GM23338 (cell line): ENCODE data around the gene SLC28A1. TPM values are rescaled to one million over a fixed set of nuclear protein-coding genes. Genes with fewer than 3 reads are reported as not detected.

Experiments used
- ATAC-seq: fragments of 200-7000 bp; cut with Tn5 transposase; 3 replicates; pipeline ENCODE4 v1.9.1; 2020
- DNase-seq: peaks from one replicate; pipeline ENCODE4 v3.0.0-alpha.2; 2015; ENCODE audit warnings: low spot score
- H2AFZ ChIP-seq: fragments of 200-600 bp; sonication (generic); 2 replicates; pipeline ENCODE4 v1.8.0; 2016; ENCODE audit warnings: antibody characterized with exemption, mild to moderate bottlenecking, moderate library complexity
- H3F3A ChIP-seq: fragments of 200-600 bp; sonication (generic); replicated peaks from 2 replicates; pipeline ENCODE4 v1.8.0; 2017; ENCODE audit warnings: antibody characterized with exemption, mixed run types, low read depth
- H3K27ac ChIP-seq: fragments of 200-600 bp; sonication (generic); 2 replicates; pipeline ENCODE4 v1.6.1; 2016; ENCODE audit warnings: low read depth
- H3K27me3 ChIP-seq: fragments of 200-600 bp; sonication (generic); 2 replicates; pipeline ENCODE4 v1.8.0; 2016; ENCODE audit warnings: mild to moderate bottlenecking, mixed run types, moderate library complexity; ENCODE audit not compliant: insufficient read depth
- H3K36me3 ChIP-seq: fragments of 200-600 bp; sonication (generic); 2 replicates; pipeline ENCODE4 v1.8.0; 2016; ENCODE audit warnings: mild to moderate bottlenecking; ENCODE audit not compliant: insufficient read depth
- H3K4me1 ChIP-seq: fragments of 200-600 bp; sonication (generic); 2 replicates; pipeline ENCODE4 v1.8.0; 2016; ENCODE audit warnings: mild to moderate bottlenecking, moderate library complexity; ENCODE audit not compliant: insufficient read depth
- H3K4me2 ChIP-seq: fragments of 200-600 bp; sonication (generic); 2 replicates; pipeline ENCODE4 v1.7.1; 2017; ENCODE audit warnings: mixed run types
- H3K4me3 ChIP-seq: fragments of 200-600 bp; sonication (generic); 2 replicates; pipeline ENCODE4 v1.6.1; 2016; ENCODE audit warnings: mixed run types
- H3K79me2 ChIP-seq: fragments of 200-600 bp; sonication (generic); replicated peaks from 2 replicates; pipeline ENCODE4 v1.8.0; 2017; ENCODE audit warnings: mild to moderate bottlenecking; ENCODE audit not compliant: insufficient read depth
- H3K9me2 ChIP-seq: fragments of 200-600 bp; sonication (generic); 2 replicates; pipeline ENCODE4 v1.8.0; 2017; ENCODE audit not compliant: insufficient read depth
- H4K20me1 ChIP-seq: fragments of 200-600 bp; sonication (generic); replicated peaks from 2 replicates; pipeline ENCODE4 v1.8.0; 2017; ENCODE audit warnings: mild to moderate bottlenecking; ENCODE audit not compliant: insufficient read depth
- H3K27ac Mint-ChIP-seq: 2 replicates; pipeline ENCODE4 v1.8.0; 2020; ENCODE audit warnings: inconsistent platforms, mild to moderate bottlenecking, moderate library complexity, mixed read lengths
- H3K27me3 Mint-ChIP-seq: 3 replicates; pipeline ENCODE4 v1.8.0; 2022; ENCODE audit warnings: low read depth, mild to moderate bottlenecking, moderate library complexity, mixed read lengths, inconsistent platforms; ENCODE audit not compliant: insufficient read depth, poor library complexity
- H3K36me3 Mint-ChIP-seq: 3 replicates; pipeline ENCODE4 v1.8.0; 2021; ENCODE audit warnings: low read depth, mild to moderate bottlenecking, inconsistent platforms, moderate library complexity, mixed read lengths
- H3K4me1 Mint-ChIP-seq: 3 replicates; pipeline ENCODE4 v1.8.0; 2020; ENCODE audit warnings: mild to moderate bottlenecking, inconsistent platforms, mixed read lengths
- H3K4me3 Mint-ChIP-seq: 3 replicates; pipeline ENCODE4 v1.8.0; 2021; ENCODE audit warnings: moderate library complexity, mild to moderate bottlenecking, inconsistent platforms, mixed read lengths
- H3K9me3 Mint-ChIP-seq: 3 replicates; pipeline ENCODE4 v1.8.0; 2020; ENCODE audit warnings: moderate library complexity, mild to moderate bottlenecking, inconsistent platforms, mixed read lengths
- CREB1 ChIP-seq: fragments of 250-450 bp; sonication (Bioruptor Pico); IDR thresholded peaks from 2 replicates; pipeline ENCODE4 v1.5.0; 2020; ENCODE audit warnings: low read depth, mild to moderate bottlenecking, moderate library complexity
- CTCF ChIP-seq, 2 experiments: fragments of 200-600 bp in 1 of 2; sonication (generic) in 1 of 2; conservative IDR thresholded peaks; 2 replicates each; pipeline versions ENCODE4 v1.5.1 to v1.6.1; 2016 to 2017; ENCODE audit warnings: antibody characterized with exemption in 2 of 2, low read depth in 2 of 2, mild to moderate bottlenecking in 2 of 2, moderate library complexity in 1 of 2
- EZH2 ChIP-seq: fragments of 200-600 bp; sonication (generic); IDR thresholded peaks from one replicate; pipeline ENCODE4 v1.8.0; 2017; ENCODE audit warnings: antibody characterized with exemption, mild to moderate bottlenecking, low read depth; ENCODE audit not compliant: unreplicated experiment
- EZH2phosphoT487 ChIP-seq: fragments of 200-600 bp; sonication (generic); IDR thresholded peaks from one replicate; pipeline ENCODE4 v1.8.1; 2018; ENCODE audit warnings: antibody characterized with exemption; ENCODE audit not compliant: unreplicated experiment
- JUNB ChIP-seq: IDR thresholded peaks from one replicate; pipeline ENCODE4 v1.6.1; 2016; ENCODE audit warnings: antibody characterized with exemption; ENCODE audit not compliant: unreplicated experiment
- NANOG ChIP-seq: IDR thresholded peaks from 2 replicates; pipeline ENCODE4 v1.6.1; 2016; ENCODE audit warnings: antibody characterized with exemption, borderline replicate concordance
- POLR2AphosphoS5 ChIP-seq: IDR thresholded peaks from 2 replicates; pipeline ENCODE4 v1.6.1; 2016; ENCODE audit warnings: antibody characterized with exemption, low read depth
- REST ChIP-seq: IDR thresholded peaks from one replicate; pipeline ENCODE4 v1.6.1; 2018; ENCODE audit warnings: antibody characterized with exemption; ENCODE audit not compliant: unreplicated experiment
- STAT1 ChIP-seq: IDR thresholded peaks from one replicate; pipeline ENCODE4 v1.6.1; 2016; ENCODE audit warnings: antibody characterized with exemption; ENCODE audit not compliant: unreplicated experiment
- ZNF114 ChIP-seq: fragments of 250-450 bp; sonication (Bioruptor Pico); IDR thresholded peaks from 2 replicates; pipeline ENCODE4 v1.5.0; 2020; ENCODE audit warnings: mild to moderate bottlenecking, moderate library complexity
- ZNF331 ChIP-seq: fragments of 250-450 bp; sonication (Bioruptor Pico); IDR thresholded peaks from 2 replicates; pipeline ENCODE4 v1.5.0; 2020; ENCODE audit warnings: low read depth, mild to moderate bottlenecking, moderate library complexity
- ZNF462 ChIP-seq: fragments of 250-450 bp; sonication (Bioruptor Pico); IDR thresholded peaks from 2 replicates; pipeline ENCODE4 v1.5.0; 2020; ENCODE audit warnings: mild to moderate bottlenecking, moderate library complexity
- polyA plus RNA-seq: library from polyadenylated mRNA; unstranded; fragments of >200 nt; fragmentation: Nextera tagmentation; extraction: Ambion mirVana; gene quantifications from 2 replicates; pipeline ENCODE4 v1.2.1, GENCODE V29; 2016
- total RNA-seq: library from RNA; depleted of rRNA; stranded (reverse); fragments of >200 nt; shearing (Covaris generic); gene quantifications from 2 replicates; pipeline ENCODE4 v1.2.3, GENCODE V29; 2014
- TF ChIP-seq, protein P1 (sequence below): IDR thresholded peaks from 2 replicates; pipeline ENCODE4 v1.6.1; 2016; ENCODE audit warnings: antibody characterized with exemption

The SLC28A1 gene
- total and polyA plus RNA-seq, 2 experiments from 2014 or later: not detected

DNA sequence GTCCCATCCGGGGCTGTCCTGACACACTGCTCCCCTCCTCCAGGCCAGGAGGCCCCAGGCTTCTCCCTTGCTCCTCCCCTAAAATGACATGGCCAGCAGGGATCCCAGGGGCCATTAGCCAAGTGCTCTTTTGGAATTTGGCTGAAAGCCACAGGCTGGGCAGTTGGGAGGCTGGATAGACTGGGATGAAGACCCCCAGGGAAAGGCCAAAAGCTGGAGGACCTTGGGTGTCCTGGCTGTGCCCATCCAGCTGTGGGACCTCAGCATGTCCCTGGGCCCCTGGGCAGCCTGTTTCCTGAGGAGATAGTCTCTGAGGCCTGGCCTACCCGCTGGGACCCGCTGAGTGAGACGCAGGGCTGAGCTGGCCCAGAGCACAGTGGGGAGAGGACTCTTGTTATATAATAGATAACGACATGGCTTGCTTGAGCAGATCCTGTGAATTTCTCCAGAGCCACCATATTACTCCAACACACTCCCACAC is 91.4 kb downstream of the SLC28A1 start:
- Mint-ChIP-seq H3K36me3 (no peaks in the 10 kb centered on the region; the same call in 2 of the 3 replicates), H3K9me3 (no peaks in the 10 kb centered on the region; the same call in 2 of the 3 replicates), H3K27me3 (peaks cover 33% of the 10 kb centered on the region), H3K4me1 (peaks cover 25% of the 10 kb centered on the region), H3K4me3 (no peak overlapping the region), H3K27ac (no peak overlapping the region)
- H2AFZ ChIP-seq: no peak overlapping the region
- H3K79me2 ChIP-seq: no peaks in the 10 kb centered on the region
- H3F3A ChIP-seq: no peaks in the 10 kb centered on the region
- no peak overlapping the region for H3K27ac ChIP-seq
- ATAC-seq (no peak), DNase-seq (no peak)
- TF ChIP-seq, protein P1, sequence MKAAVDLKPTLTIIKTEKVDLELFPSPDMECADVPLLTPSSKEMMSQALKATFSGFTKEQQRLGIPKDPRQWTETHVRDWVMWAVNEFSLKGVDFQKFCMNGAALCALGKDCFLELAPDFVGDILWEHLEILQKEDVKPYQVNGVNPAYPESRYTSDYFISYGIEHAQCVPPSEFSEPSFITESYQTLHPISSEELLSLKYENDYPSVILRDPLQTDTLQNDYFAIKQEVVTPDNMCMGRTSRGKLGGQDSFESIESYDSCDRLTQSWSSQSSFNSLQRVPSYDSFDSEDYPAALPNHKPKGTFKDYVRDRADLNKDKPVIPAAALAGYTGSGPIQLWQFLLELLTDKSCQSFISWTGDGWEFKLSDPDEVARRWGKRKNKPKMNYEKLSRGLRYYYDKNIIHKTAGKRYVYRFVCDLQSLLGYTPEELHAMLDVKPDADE: no peak
- no peak for TF ChIP-seq ZNF331
- TF ChIP-seq CREB1 (CRISPR knock-in tag): no peak
- no peak for TF ChIP-seq POLR2AphosphoS5
- no peak for TF ChIP-seq REST
- TF ChIP-seq CTCF (conservative IDR thresholded peaks at IDR 0.05; ENCODE audit: low read depth in 2 of 2): no peak
- no peak for TF ChIP-seq ZNF114 (CRISPR knock-in tag)
- no peak for TF ChIP-seq STAT1
- no peak for TF ChIP-seq EZH2phosphoT487
- no peak for TF ChIP-seq NANOG
- TF ChIP-seq EZH2: no peak
- no peak for TF ChIP-seq ZNF462
- no peak for TF ChIP-seq JUNB
- H3K27me3 ChIP-seq: peaks cover 33% of the 10 kb centered on the region
- no peaks in the 10 kb centered on the region for H3K9me2 ChIP-seq
- H3K4me2 ChIP-seq: no peak overlapping the region
- H3K4me1 ChIP-seq: 0 out of 2 replicates have a peak, but pooled peaks cover 3% of the 10 kb centered on the region
- no peaks in the 10 kb centered on the region for H4K20me1 ChIP-seq
- H3K36me3 ChIP-seq: no peaks in the 10 kb centered on the region
- no peak overlapping the region for H3K4me3 ChIP-seq
